IMR-90 (cell line): ENCODE data around the gene OSGEP. TPM values are rescaled to one million over a fixed set of nuclear protein-coding genes. Genes with fewer than 3 reads are reported as not detected.

ENCODE experiments used
- ATAC-seq: fragments of 200-7000 bp; cut with Tn5 transposase; 2 replicates; pipeline ENCODE4 v1.9.1; 2020; ENCODE audit warnings: low read depth, mild to moderate bottlenecking, moderate library complexity
- BruUV-seq: library from RNA; stranded (reverse); fragments of 400-500 nt; replicated peaks from 2 replicates; lab custom pipeline; 2021; lab: Mats Ljungman, UMichigan
- CTCF ChIA-PET: fragments of 300-600 bp; formaldehyde crosslinking; extraction: SDS; loops from one replicate; lab custom pipeline; 2021; ENCODE audit warnings: antibody characterized with exemption; lab: Yijun Ruan, JAX
- POLR2A ChIA-PET: fragments of 300-600 bp; sonication (Branson Sonifier 250); formaldehyde crosslinking; loops from one replicate; lab custom pipeline; 2022; ENCODE audit warnings: antibody characterized with exemption; ENCODE audit not compliant: unreplicated experiment; lab: Charles Lee
- DNase-seq: peaks from one replicate; pipeline ENCODE4 v3.0.0; 2013
- H2AFZ ChIP-seq: replicated peaks from 2 replicates; pipeline ENCODE3; 2013; ENCODE audit warnings: low read length, mild to moderate bottlenecking; ENCODE audit not compliant: poor library complexity
- H2AK5ac ChIP-seq: 2 replicates; pipeline ENCODE4 v1.6.1; 2013; ENCODE audit warnings: low read depth, low read length, inconsistent platforms
- H2AK9ac ChIP-seq: replicated peaks from 2 replicates; pipeline ENCODE3; 2013; ENCODE audit warnings: mild to moderate bottlenecking, low read depth, low read length, moderate library complexity; ENCODE audit not compliant: poor library complexity
- H2BK120ac ChIP-seq: 2 replicates; pipeline ENCODE4 v1.6.1; 2013; ENCODE audit warnings: low read depth, low read length, inconsistent platforms
- H2BK15ac ChIP-seq: 3 replicates; pipeline ENCODE4 v1.6.1; 2013; ENCODE audit warnings: low read depth, low read length, inconsistent platforms
- H2BK20ac ChIP-seq: 2 replicates; pipeline ENCODE4 v1.6.1; 2013; ENCODE audit warnings: low read depth, mild to moderate bottlenecking, inconsistent platforms, low read length, moderate library complexity
- H2BK5ac ChIP-seq: 2 replicates; pipeline ENCODE4 v1.6.1; 2013; ENCODE audit warnings: mild to moderate bottlenecking, low read depth, low read length, inconsistent platforms; ENCODE audit not compliant: poor library complexity, severe bottlenecking
- H3K14ac ChIP-seq: replicated peaks from 2 replicates; pipeline ENCODE4 v1.6.1; 2013; ENCODE audit warnings: low read depth, low read length, inconsistent platforms
- H3K18ac ChIP-seq: 2 replicates; pipeline ENCODE4 v1.6.1; 2013; ENCODE audit warnings: low read depth, low read length, control low read depth
- H3K23ac ChIP-seq: 2 replicates; pipeline ENCODE4 v1.6.1; 2013; ENCODE audit warnings: low read depth, low read length, inconsistent platforms
- H3K27ac ChIP-seq: 2 replicates; pipeline ENCODE4 v1.5.1; 2013; ENCODE audit warnings: mild to moderate bottlenecking, control low read depth, low read length; ENCODE audit not compliant: insufficient read depth
- H3K27me3 ChIP-seq: 2 replicates; pipeline ENCODE4 v1.6.1; 2013; ENCODE audit warnings: low read length; ENCODE audit not compliant: control insufficient read depth, insufficient read depth
- H3K36me3 ChIP-seq: 2 replicates; pipeline ENCODE4 v1.6.1; 2013; ENCODE audit warnings: low read length, mixed read lengths; ENCODE audit not compliant: control insufficient read depth, insufficient read depth
- H3K4ac ChIP-seq: 2 replicates; pipeline ENCODE4 v1.6.1; 2013; ENCODE audit warnings: low read depth, low read length, inconsistent platforms
- H3K4me1 ChIP-seq: 2 replicates; pipeline ENCODE4 v1.6.1; 2013; ENCODE audit warnings: low read length, mixed read lengths; ENCODE audit not compliant: control insufficient read depth, insufficient read depth
- H3K4me2 ChIP-seq: 2 replicates; pipeline ENCODE4 v1.6.1; 2013; ENCODE audit warnings: low read depth, mild to moderate bottlenecking, control low read depth, low read length, moderate library complexity
- H3K4me3 ChIP-seq: 2 replicates; pipeline ENCODE4 v1.5.1; 2013; ENCODE audit warnings: low read depth, mild to moderate bottlenecking, control low read depth, low read length, moderate library complexity; ENCODE audit not compliant: insufficient read depth
- H3K56ac ChIP-seq: 2 replicates; pipeline ENCODE4 v1.6.1; 2013; ENCODE audit warnings: low read length, inconsistent platforms; ENCODE audit not compliant: insufficient read depth; ENCODE audit errors: extremely low read depth
- H3K79me1 ChIP-seq, 2 experiments: 2 replicates each; pipeline ENCODE4 v1.6.1; 2013; ENCODE audit warnings: low read length in 2 of 2, inconsistent platforms in 1 of 2, low read depth in 1 of 2
- H3K9ac ChIP-seq: 2 replicates; pipeline ENCODE4 v1.6.1; 2013; ENCODE audit warnings: low read depth, low read length, control low read depth
- H3K9me1 ChIP-seq: 2 replicates; pipeline ENCODE4 v1.6.1; 2013; ENCODE audit warnings: low read length, inconsistent platforms; ENCODE audit not compliant: insufficient read depth
- H3K9me3 ChIP-seq: 2 replicates; pipeline ENCODE4 v1.6.1; 2013; ENCODE audit warnings: low read length; ENCODE audit not compliant: control insufficient read depth, insufficient read depth
- H4K20me1 ChIP-seq: 2 replicates; pipeline ENCODE4 v1.6.1; 2013; ENCODE audit warnings: low read length, inconsistent platforms; ENCODE audit not compliant: insufficient read depth
- H4K5ac ChIP-seq: 2 replicates; pipeline ENCODE4 v1.6.1; 2013; ENCODE audit warnings: mild to moderate bottlenecking, low read depth, low read length, control low read depth
- H4K8ac ChIP-seq, 2 experiments: 2 replicates each; pipeline ENCODE4 v1.6.1; 2013; ENCODE audit warnings: low read depth in 2 of 2, low read length in 2 of 2, control low read depth in 1 of 2, inconsistent platforms in 1 of 2
- H4K91ac ChIP-seq: 2 replicates; pipeline ENCODE4 v1.6.1; 2013; ENCODE audit warnings: low read depth, low read length, inconsistent platforms; ENCODE audit not compliant: insufficient read depth
- CHD1 ChIP-seq: IDR thresholded peaks from 2 replicates; pipeline ENCODE4 v1.6.1; 2012; ENCODE audit warnings: low read depth, low read length, improper control_type of control experiment
- MAFK ChIP-seq: IDR thresholded peaks from 2 replicates; pipeline ENCODE4 v1.6.1; 2012; ENCODE audit warnings: low read depth, low read length, improper control_type of control experiment
- MAZ ChIP-seq: IDR thresholded peaks from 2 replicates; pipeline ENCODE4 v1.6.1; 2012; ENCODE audit warnings: low read depth, mild to moderate bottlenecking, low read length, improper control_type of control experiment, moderate library complexity, borderline replicate concordance
- MXI1 ChIP-seq: IDR thresholded peaks from 2 replicates; pipeline ENCODE4 v1.6.1; 2012; ENCODE audit warnings: low read depth, mild to moderate bottlenecking, low read length, moderate library complexity, borderline replicate concordance
- NFE2L2 ChIP-seq: fragments of 150-350 bp; IDR thresholded peaks from 2 replicates; pipeline ENCODE4 v1.6.1; 2016; ENCODE audit warnings: low read depth, mild to moderate bottlenecking, low read length
- POLR2A ChIP-seq: IDR thresholded peaks from 2 replicates; pipeline ENCODE4 v1.6.1; 2012; ENCODE audit warnings: mild to moderate bottlenecking, low read depth, low read length
- RAD21 ChIP-seq: IDR thresholded peaks from 2 replicates; pipeline ENCODE4 v1.6.1; 2012; ENCODE audit warnings: low read length, improper control_type of control experiment
- RCOR1 ChIP-seq: IDR thresholded peaks from 2 replicates; pipeline ENCODE4 v1.6.1; 2012; ENCODE audit warnings: mild to moderate bottlenecking, low read length, improper control_type of control experiment; ENCODE audit not compliant: insufficient replicate concordance
- RFX5 ChIP-seq: IDR thresholded peaks from 2 replicates; pipeline ENCODE4 v1.8.0; 2012; ENCODE audit warnings: low read depth, mild to moderate bottlenecking, low read length, moderate library complexity
- SMC3 ChIP-seq: fragments of 150-350 bp; IDR thresholded peaks from 2 replicates; pipeline ENCODE4 v1.6.1; 2016; ENCODE audit warnings: low read depth, mild to moderate bottlenecking, antibody characterized with exemption, low read length, moderate library complexity
- WGBS, 2 experiments: methylation state at CpG; one replicate each; pipeline versions ENCODE4 v1.1.5 to v1.1.7; 2013; ENCODE audit warnings: missing lambda C conversion rate in 2 of 2; ENCODE audit not compliant: insufficient read length in 1 of 2; ENCODE audit errors: extremely low coverage in 2 of 2; 5-methylcytosine and 5-hydroxymethylcytosine counted together
- dilution Hi-C: fragments of 300-500 bp; cut with HindIII; formaldehyde crosslinking; loops from one replicate; pipeline ENCODE4 v1.14.3; 2018; ENCODE audit warnings: low sequenced_read_pairs; ENCODE audit not compliant: unreplicated experiment
- in situ Hi-C: fragments of 300-500 bp; cut with MboI; formaldehyde crosslinking; loops from 3 replicates; pipeline ENCODE4 v1.14.3; 2019; ENCODE audit warnings: low sequenced_read_pairs, inconsistent platforms, mixed read lengths
- intact Hi-C: fragments of 100-400 bp; cut with micrococcal nuclease; formaldehyde crosslinking; loops from 2 replicates; pipeline ENCODE4 v1.10.0; 2022
- polyA plus RNA-seq, 3 experiments: library from polyadenylated mRNA; depleted of rRNA; stranded (reverse); fragments of >200 nt; gene quantifications; 2 replicates each; pipeline ENCODE4 v1.2.3, GENCODE V29; 2012; ENCODE audit warnings: low replicate concordance in 1 of 3
- total RNA-seq: library from RNA; depleted of rRNA; stranded (reverse); fragments of >200 nt; gene quantifications from 2 replicates; pipeline ENCODE4 v1.2.3, GENCODE V29; 2012
- TF ChIP-seq, protein P1 (sequence below): fragments of 150-350 bp; IDR thresholded peaks from 2 replicates; pipeline ENCODE4 v1.6.1; 2016; ENCODE audit warnings: low read depth, mild to moderate bottlenecking, low read length, moderate library complexity, borderline replicate concordance
- TF ChIP-seq, protein P2 (sequence below): conservative IDR thresholded peaks from 2 replicates; pipeline ENCODE4 v1.5.1; 2012; ENCODE audit warnings: mild to moderate bottlenecking, low read depth, low read length, improper control_type of control experiment

OSGEP gene
- total and polyA plus RNA-seq, 2 of the 4 experiments (the other 2 are of a cell fraction) = 24.7 to 32.4 TPM

DNA sequence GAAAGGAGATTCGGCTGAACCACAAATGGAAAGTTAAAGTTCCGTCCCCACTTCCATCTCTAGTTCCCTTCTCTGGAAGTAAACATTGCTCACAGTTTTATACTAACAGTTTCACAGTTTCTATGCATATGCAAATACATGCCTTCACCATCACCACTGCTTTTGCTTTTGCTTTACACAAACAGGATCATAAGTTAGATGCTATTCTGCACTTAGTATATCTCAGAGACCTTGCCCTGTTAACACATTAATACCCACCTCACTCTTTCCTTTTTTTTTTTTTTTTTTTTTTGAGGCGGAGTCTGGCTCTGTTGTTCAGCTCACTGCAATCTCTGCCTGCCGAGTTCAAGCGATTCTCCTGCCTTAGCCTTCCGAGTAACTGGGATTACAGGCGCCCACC is 42.2 kb downstream of the OSGEP start (continued):
- no peak for TF ChIP-seq NFE2L2

DNA sequence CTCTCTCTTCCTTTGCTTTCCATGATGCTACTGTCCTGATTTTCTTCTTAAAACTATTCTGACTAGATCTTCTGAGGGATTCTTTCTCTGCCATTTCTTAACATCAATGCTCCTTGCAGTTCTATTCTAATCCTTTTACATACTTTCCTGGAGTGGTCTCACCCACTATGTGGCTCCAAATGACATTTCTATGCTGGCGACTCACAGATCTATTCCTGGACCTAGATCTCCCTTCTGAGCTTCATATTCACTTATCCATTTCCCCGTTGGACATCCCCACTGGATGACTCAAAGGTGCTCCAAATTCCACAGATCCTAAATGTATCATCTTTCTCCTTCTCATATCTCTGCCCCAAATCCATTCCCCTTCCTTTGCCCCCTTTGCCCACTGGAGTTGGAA is 45.4 kb downstream of the OSGEP start:
- H4K5ac ChIP-seq = no peak overlapping the region
- dilution Hi-C loops (no loop called here), intact Hi-C loops (loop anchor here (5.0 kb wide), 1 partner anchor 52 kb away; no protein-coding TSS in a partner anchor), in situ Hi-C loops (no loop called here)
- ChIA-PET CTCF (no interaction called here), POLR2A (no interaction called here)
- no TSS peak for BruUV-seq
- WGBS, 2 experiments = 80% methylated on average over 1 of the region's 2 CpGs; no CpG with 5 or more reads in 1 of the 2 experiments
- H3K18ac ChIP-seq = no peak overlapping the region
- TF ChIP-seq SMC3 (no peak), CHD1 (no peak), NFE2L2 (no peak), MAFK (no peak), MAZ (no peak), RCOR1 (no peak), POLR2A (no peak), RFX5 (no peak), MXI1 (no peak), RAD21 (no peak)
- TF ChIP-seq, protein P1, sequence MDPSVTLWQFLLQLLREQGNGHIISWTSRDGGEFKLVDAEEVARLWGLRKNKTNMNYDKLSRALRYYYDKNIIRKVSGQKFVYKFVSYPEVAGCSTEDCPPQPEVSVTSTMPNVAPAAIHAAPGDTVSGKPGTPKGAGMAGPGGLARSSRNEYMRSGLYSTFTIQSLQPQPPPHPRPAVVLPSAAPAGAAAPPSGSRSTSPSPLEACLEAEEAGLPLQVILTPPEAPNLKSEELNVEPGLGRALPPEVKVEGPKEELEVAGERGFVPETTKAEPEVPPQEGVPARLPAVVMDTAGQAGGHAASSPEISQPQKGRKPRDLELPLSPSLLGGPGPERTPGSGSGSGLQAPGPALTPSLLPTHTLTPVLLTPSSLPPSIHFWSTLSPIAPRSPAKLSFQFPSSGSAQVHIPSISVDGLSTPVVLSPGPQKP = no peak
- TF ChIP-seq, protein P2, sequence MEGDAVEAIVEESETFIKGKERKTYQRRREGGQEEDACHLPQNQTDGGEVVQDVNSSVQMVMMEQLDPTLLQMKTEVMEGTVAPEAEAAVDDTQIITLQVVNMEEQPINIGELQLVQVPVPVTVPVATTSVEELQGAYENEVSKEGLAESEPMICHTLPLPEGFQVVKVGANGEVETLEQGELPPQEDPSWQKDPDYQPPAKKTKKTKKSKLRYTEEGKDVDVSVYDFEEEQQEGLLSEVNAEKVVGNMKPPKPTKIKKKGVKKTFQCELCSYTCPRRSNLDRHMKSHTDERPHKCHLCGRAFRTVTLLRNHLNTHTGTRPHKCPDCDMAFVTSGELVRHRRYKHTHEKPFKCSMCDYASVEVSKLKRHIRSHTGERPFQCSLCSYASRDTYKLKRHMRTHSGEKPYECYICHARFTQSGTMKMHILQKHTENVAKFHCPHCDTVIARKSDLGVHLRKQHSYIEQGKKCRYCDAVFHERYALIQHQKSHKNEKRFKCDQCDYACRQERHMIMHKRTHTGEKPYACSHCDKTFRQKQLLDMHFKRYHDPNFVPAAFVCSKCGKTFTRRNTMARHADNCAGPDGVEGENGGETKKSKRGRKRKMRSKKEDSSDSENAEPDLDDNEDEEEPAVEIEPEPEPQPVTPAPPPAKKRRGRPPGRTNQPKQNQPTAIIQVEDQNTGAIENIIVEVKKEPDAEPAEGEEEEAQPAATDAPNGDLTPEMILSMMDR = no peak
- H3K27me3 ChIP-seq = no peaks in the 10 kb centered on the region
- peaks cover 4% of the 10 kb centered on the region; the same call in 1 of the 2 replicates for H3K4me1 ChIP-seq
- no peak overlapping the region for H3K9ac ChIP-seq
- peaks cover 33% of the 10 kb centered on the region for H3K36me3 ChIP-seq
- no peak overlapping the region for H2BK5ac ChIP-seq
- H2AK5ac ChIP-seq = no peak overlapping the region
- peaks cover 10 to 46% of the 10 kb centered on the region in 2 experiments; a peak in 3 of 4 replicates for H3K79me1 ChIP-seq
- H4K8ac ChIP-seq = no peak overlapping the region
- no peak overlapping the region for H3K4me3 ChIP-seq
- H3K56ac ChIP-seq = no peak overlapping the region
- no peak overlapping the region for H3K23ac ChIP-seq
- H3K14ac ChIP-seq = no peak overlapping the region
- no peak overlapping the region for H2AFZ ChIP-seq
- no peaks in the 10 kb centered on the region for H4K20me1 ChIP-seq
- no peak overlapping the region for H2AK9ac ChIP-seq
- no peak overlapping the region; the same call in 1 of the 2 replicates for H2BK120ac ChIP-seq
- peak; percentile 73 for DNase-seq
- no peaks in the 10 kb centered on the region for H3K9me3 ChIP-seq
- H4K91ac ChIP-seq = no peak overlapping the region
- no peak overlapping the region for H2BK20ac ChIP-seq
- no peak overlapping the region for H3K27ac ChIP-seq
- peak overlapping the region; percentile 53; the same call in 1 of the 2 replicates for H3K4me2 ChIP-seq
- ATAC-seq = no peak
- no peak overlapping the region for H3K4ac ChIP-seq
- H2BK15ac ChIP-seq = no peak overlapping the region
- peaks cover 4% of the 10 kb centered on the region; the same call in 1 of the 2 replicates for H3K9me1 ChIP-seq
